ENCODE data around the gene ELOVL2. TPM values are rescaled to one million over a fixed set of nuclear protein-coding genes. Genes with fewer than 3 reads are reported as not detected.

Gene ELOVL2
- total RNA-seq, 2 experiments from 2014 or later = not detected

GRCh38 chr6:11028959-11029358 is 15.1 kb downstream of the ELOVL2 start:
- POLR2A ChIA-PET = no interaction called here
- no peak overlapping the region for H3K27ac Mint-ChIP-seq
- DNase-seq (no peak), ATAC-seq (ENCODE audit: poor library complexity) (no peak)
- H3K4me1 Mint-ChIP-seq (ENCODE audit: low read depth) = no peaks in the 10 kb centered on the region
- CTCF ChIA-PET = interaction anchor here (0.7 kb wide), 1 partner anchor 372 kb away, joined by 5 read pairs; no protein-coding TSS in a partner anchor
- no peaks in the 10 kb centered on the region for H3K4me1 ChIP-seq (ENCODE audit: insufficient read depth, low read length)
- H3K4me3 Mint-ChIP-seq = no peak overlapping the region
- H3K27me3 ChIP-seq (ENCODE audit: control insufficient read depth in 1 of 2, insufficient read depth in 2 of 2, low read length in 2 of 2) = peaks cover 0 to 30% of the 10 kb centered on the region in 2 experiments
- H3K4me3 ChIP-seq (ENCODE audit: low read length) = no peak overlapping the region
- H3K9me3 Mint-ChIP-seq = no peaks in the 10 kb centered on the region
- H3K36me3 Mint-ChIP-seq (ENCODE audit: low read depth) = no peaks in the 10 kb centered on the region
- TF ChIP-seq CTCF (IDR thresholded peaks at IDR 0.05) = no peak
- no peaks in the 10 kb centered on the region for H3K36me3 ChIP-seq (ENCODE audit: insufficient read depth, low read length)
- no peak overlapping the region for H3K27ac ChIP-seq (ENCODE audit: low read depth in 1 of 2, low read length in 2 of 2)
- intact Hi-C loops (cut with DNase I, micrococcal nuclease) = no loop called here
- peaks cover 56% of the 10 kb centered on the region for H3K27me3 Mint-ChIP-seq
- H3K9me3 ChIP-seq (ENCODE audit: control insufficient read depth in 1 of 2, insufficient read depth in 1 of 2, low read length in 2 of 2) = no peaks in the 10 kb centered on the region

- Mint-ChIP-seq H3K4me1 (ENCODE audit: low read depth) (no peaks in the 10 kb centered on the region), H3K4me3 (no peak overlapping the region), H3K36me3 (ENCODE audit: low read depth) (no peaks in the 10 kb centered on the region), H3K27ac (no peak overlapping the region), H3K27me3 (peaks cover 53% of the 10 kb centered on the region), H3K9me3 (no peaks in the 10 kb centered on the region)
- no peak overlapping the region for H3K27ac ChIP-seq (ENCODE audit: low read depth in 1 of 2, low read length in 2 of 2)
- no peak overlapping the region for H3K4me3 ChIP-seq (ENCODE audit: low read length)
- intact Hi-C loops (cut with DNase I, micrococcal nuclease) = no loop called here
- no peaks in the 10 kb centered on the region for H3K36me3 ChIP-seq (ENCODE audit: insufficient read depth, low read length)
- no peak for TF ChIP-seq CTCF (IDR thresholded peaks at IDR 0.05)
- ChIA-PET POLR2A (no interaction called here), CTCF (no interaction called here)
- H3K27me3 ChIP-seq (ENCODE audit: control insufficient read depth in 1 of 2, insufficient read depth in 2 of 2, low read length in 2 of 2) = peaks cover 0 to 26% of the 10 kb centered on the region in 2 experiments
- H3K4me1 ChIP-seq (ENCODE audit: insufficient read depth, low read length) = no peaks in the 10 kb centered on the region
- no peak for ATAC-seq (ENCODE audit: poor library complexity)
- no peak for DNase-seq
- no peaks in the 10 kb centered on the region for H3K9me3 ChIP-seq (ENCODE audit: control insufficient read depth in 1 of 2, insufficient read depth in 1 of 2, low read length in 2 of 2)
These were observed 16.5 kb downstream of the ELOVL2 start for GRCh38 chr6:11027565-11028110.

GRCh38 chr6:11025921-11026635 is 18.0 kb downstream of the ELOVL2 start:
- no peak overlapping the region for H3K27ac ChIP-seq (ENCODE audit: low read depth in 1 of 2, low read length in 2 of 2)
- no peak for DNase-seq
- Mint-ChIP-seq H3K27me3 (peaks cover 58% of the 10 kb centered on the region), H3K27ac (no peak overlapping the region), H3K4me3 (no peak overlapping the region), H3K9me3 (no peaks in the 10 kb centered on the region), H3K36me3 (ENCODE audit: low read depth) (no peaks in the 10 kb centered on the region), H3K4me1 (ENCODE audit: low read depth) (no peaks in the 10 kb centered on the region)
- intact Hi-C loops (cut with DNase I, micrococcal nuclease) = no loop called here
- ChIA-PET CTCF (no interaction called here), POLR2A (no interaction called here)
- ATAC-seq (ENCODE audit: poor library complexity) = no peak
- H3K9me3 ChIP-seq (ENCODE audit: control insufficient read depth in 1 of 2, insufficient read depth in 1 of 2, low read length in 2 of 2) = no peaks in the 10 kb centered on the region
- H3K4me1 ChIP-seq (ENCODE audit: insufficient read depth, low read length) = no peaks in the 10 kb centered on the region
- H3K4me3 ChIP-seq (ENCODE audit: low read length) = no peak overlapping the region
- H3K36me3 ChIP-seq (ENCODE audit: insufficient read depth, low read length) = no peaks in the 10 kb centered on the region
- no peak for TF ChIP-seq CTCF (IDR thresholded peaks at IDR 0.05)
- H3K27me3 ChIP-seq (ENCODE audit: control insufficient read depth in 1 of 2, insufficient read depth in 2 of 2, low read length in 2 of 2) = peaks cover 0 to 23% of the 10 kb centered on the region in 2 experiments

All from CD4-positive, alpha-beta T cell (primary cell).